H1 (cell line): ENCODE data around the gene NUDT3. TPM values are rescaled to one million over a fixed set of nuclear protein-coding genes. Genes with fewer than 3 reads are reported as not detected.
"Not testable (repeated sequence)": the region's sequence is repeated elsewhere in the genome, so short reads cannot be mapped to it uniquely, and the experiment has no call there.

Experiments used
- CTCF ChIA-PET: fragments of 300-600 bp; sonication (Branson Sonifier 250); formaldehyde crosslinking; loops from one replicate; lab custom pipeline; 2021; ENCODE audit not compliant: partially characterized antibody; lab: Charles Lee
- POLR2A ChIA-PET: fragments of 300-600 bp; sonication (Branson Sonifier 250); formaldehyde crosslinking; loops from one replicate; lab custom pipeline; 2021; ENCODE audit warnings: inconsistent platforms; ENCODE audit not compliant: partially characterized antibody; lab: Charles Lee
- DNase-seq, 2 experiments: peaks; one replicate each; pipeline versions ENCODE4 v3.0.0 to v3.0.0-alpha.2; 2010 to 2022; ENCODE audit warnings: low spot score in 2 of 2, low read depth in 1 of 2, mixed read lengths in 1 of 2
- FAIRE-seq: peaks from 2 replicates; lab custom pipeline; 2011; peaks lifted over from hg19 to GRCh38; lab: Jason Lieb, UNC
- H2AFZ ChIP-seq: 2 replicates; pipeline ENCODE4 v1.8.1; 2012; ENCODE audit warnings: low read length, inconsistent platforms
- H2AK5ac ChIP-seq: 2 replicates; pipeline ENCODE4 v1.6.1; 2013; ENCODE audit warnings: low read depth, low read length
- H2BK120ac ChIP-seq: replicated peaks from 2 replicates; pipeline ENCODE3; 2013; ENCODE audit warnings: low read depth, low read length, inconsistent platforms
- H2BK12ac ChIP-seq: 2 replicates; pipeline ENCODE4 v1.6.1; 2013; ENCODE audit warnings: low read depth, low read length
- H2BK15ac ChIP-seq: 2 replicates; pipeline ENCODE4 v1.6.1; 2013; ENCODE audit warnings: low read length
- H2BK20ac ChIP-seq: 2 replicates; pipeline ENCODE4 v1.6.1; 2013; ENCODE audit warnings: low read length
- H2BK5ac ChIP-seq: 2 replicates; pipeline ENCODE4 v1.6.1; 2013; ENCODE audit warnings: low read depth, low read length
- H3K14ac ChIP-seq: 2 replicates; pipeline ENCODE4 v1.6.1; 2013; ENCODE audit warnings: inconsistent platforms; ENCODE audit not compliant: insufficient read length
- H3K18ac ChIP-seq: 2 replicates; pipeline ENCODE4 v1.6.1; 2013; ENCODE audit warnings: low read length; ENCODE audit errors: extremely low read depth
- H3K23ac ChIP-seq: 2 replicates; pipeline ENCODE4 v1.6.1; 2013; ENCODE audit warnings: inconsistent platforms; ENCODE audit not compliant: insufficient read length
- H3K23me2 ChIP-seq: 2 replicates; pipeline ENCODE4 v1.6.1; 2013; ENCODE audit warnings: low read depth, low read length
- H3K27ac ChIP-seq: 2 replicates; pipeline ENCODE4 v1.6.1; 2011; ENCODE audit warnings: low read depth, low read length, inconsistent platforms
- H3K27me3 ChIP-seq, 4 experiments: replicated peaks in 1 of 4; 1 replicate in 1 of 4; 2 replicates in 3 of 4; pipeline versions ENCODE4 v1.6.1 to v1.8.1; 2011 to 2013; ENCODE audit warnings: low read length in 3 of 4, mild to moderate bottlenecking in 3 of 4, inconsistent platforms in 2 of 4, mixed read lengths in 2 of 4, moderate library complexity in 1 of 4; ENCODE audit not compliant: control insufficient read depth in 3 of 4, insufficient read depth in 3 of 4; ENCODE audit errors: extremely low read depth in 1 of 4
- H3K36me3 ChIP-seq, 4 experiments: 2 replicates each; pipeline versions ENCODE4 v1.6.1 to v1.8.1; 2011 to 2013; ENCODE audit warnings: mild to moderate bottlenecking in 4 of 4, low read length in 3 of 4, moderate library complexity in 2 of 4, control low read depth in 1 of 4, inconsistent platforms in 1 of 4; ENCODE audit not compliant: insufficient read depth in 4 of 4, control insufficient read depth in 2 of 4
- H3K4ac ChIP-seq: replicated peaks from 2 replicates; pipeline ENCODE3; 2013; ENCODE audit warnings: low read length, low read depth, mixed read lengths, inconsistent platforms; ENCODE audit not compliant: insufficient read length
- H3K4me1 ChIP-seq, 4 experiments: replicated peaks in 1 of 4; 1 replicate in 1 of 4; 2 replicates in 3 of 4; pipeline versions ENCODE4 v1.6.1 to v1.8.1; 2011 to 2013; ENCODE audit warnings: low read length in 3 of 4, inconsistent platforms in 2 of 4, mixed read lengths in 1 of 4; ENCODE audit not compliant: insufficient read depth in 4 of 4, control insufficient read depth in 3 of 4
- H3K4me2 ChIP-seq, 2 experiments: 2 replicates each; pipeline versions ENCODE4 v1.6.1 to v1.8.1; 2011 to 2013; ENCODE audit warnings: low read depth in 2 of 2, low read length in 2 of 2, control low read depth in 1 of 2, inconsistent platforms in 1 of 2, mild to moderate bottlenecking in 1 of 2; ENCODE audit not compliant: insufficient read depth in 1 of 2
- H3K4me3 ChIP-seq, 4 experiments: fragments of 200-600, 300-600 bp in 1 of 4; sonication (generic), shearing (Covaris generic), sonication (Bioruptor Twin) in 1 of 4; 2 replicates each; pipeline versions ENCODE4 v1.5.1 to v1.8.1; 2011 to 2016; ENCODE audit warnings: low read length in 4 of 4, low read depth in 3 of 4, control low read depth in 2 of 4, inconsistent platforms in 2 of 4, mild to moderate bottlenecking in 2 of 4, mixed read lengths in 1 of 4, moderate library complexity in 1 of 4; ENCODE audit not compliant: insufficient read depth in 2 of 4; ENCODE audit errors: extremely low read depth in 1 of 4
- H3K56ac ChIP-seq: replicated peaks from 2 replicates; pipeline ENCODE3; 2013; ENCODE audit warnings: low read depth, mild to moderate bottlenecking, mixed read lengths, low read length, inconsistent platforms; ENCODE audit not compliant: insufficient read length
- H3K79me1 ChIP-seq: 2 replicates; pipeline ENCODE4 v1.6.1; 2013; ENCODE audit warnings: low read depth, low read length, control low read depth
- H3K79me2 ChIP-seq, 2 experiments: 2 replicates each; pipeline versions ENCODE4 v1.6.1 to v1.8.1; 2012 to 2013; ENCODE audit warnings: low read length in 2 of 2, mild to moderate bottlenecking in 2 of 2, inconsistent platforms in 1 of 2; ENCODE audit not compliant: insufficient read depth in 2 of 2, control insufficient read depth in 1 of 2
- H3K9ac ChIP-seq, 4 experiments: replicated peaks in 1 of 4; 1 replicate in 1 of 4; 2 replicates in 3 of 4; pipeline versions ENCODE4 v1.6.1 to v1.8.1; 2011 to 2013; ENCODE audit warnings: low read depth in 3 of 4, low read length in 3 of 4, control low read depth in 2 of 4, mild to moderate bottlenecking in 2 of 4, moderate library complexity in 2 of 4, inconsistent platforms in 1 of 4; ENCODE audit errors: extremely low read depth in 1 of 4
- H3K9me3 ChIP-seq, 2 experiments: 2 replicates each; pipeline versions ENCODE4 v1.6.1 to v1.8.1; 2012 to 2013; ENCODE audit warnings: mild to moderate bottlenecking in 2 of 2, moderate library complexity in 2 of 2, control low read depth in 1 of 2, inconsistent platforms in 1 of 2, low read depth in 1 of 2, low read length in 1 of 2, mixed read lengths in 1 of 2; ENCODE audit not compliant: insufficient read depth in 2 of 2
- H4K20me1 ChIP-seq, 2 experiments: replicated peaks in 1 of 2; 2 replicates each; pipeline versions ENCODE3 to v1.8.1; 2011 to 2013; ENCODE audit warnings: inconsistent platforms in 2 of 2, low read length in 2 of 2, mild to moderate bottlenecking in 1 of 2; ENCODE audit not compliant: insufficient read depth in 2 of 2, control insufficient read depth in 1 of 2
- H4K5ac ChIP-seq: 2 replicates; pipeline ENCODE4 v1.6.1; 2013; ENCODE audit warnings: low read length, low read depth, mixed read lengths, inconsistent platforms; ENCODE audit not compliant: insufficient read length
- H4K8ac ChIP-seq: 2 replicates; pipeline ENCODE4 v1.8.0; 2013; ENCODE audit warnings: mild to moderate bottlenecking, moderate library complexity, low read length, inconsistent platforms; ENCODE audit not compliant: insufficient read depth; ENCODE audit errors: extremely low read depth
- H4K91ac ChIP-seq: replicated peaks from 2 replicates; pipeline ENCODE3; 2013; ENCODE audit warnings: low read length, mixed read lengths, inconsistent platforms; ENCODE audit not compliant: insufficient read length
- CBX5 ChIP-seq: fragments of 300-800, 300-1000 bp; sonication (generic); IDR thresholded peaks from 2 replicates; pipeline ENCODE4 v1.7.1; 2016; ENCODE audit warnings: antibody characterized with exemption, low read length, low read depth
- EGR1 ChIP-seq: IDR thresholded peaks from 2 replicates; pipeline ENCODE4 v1.6.1; 2011; ENCODE audit warnings: low read depth, low read length, borderline replicate concordance
- SP4 ChIP-seq: IDR thresholded peaks from 2 replicates; pipeline ENCODE4 v1.6.1; 2012; ENCODE audit warnings: low read length, inconsistent platforms
- WGBS, 2 experiments: shearing (Covaris generic) in 1 of 2; methylation state at CpG; one replicate each; pipeline versions ENCODE4 v1.1.6 to v1.1.7; 2013 to 2015; ENCODE audit warnings: low lambda C conversion rate in 2 of 2, mixed read lengths in 2 of 2, inconsistent platforms in 1 of 2, low coverage in 1 of 2, missing lambda C conversion rate in 1 of 2; ENCODE audit not compliant: insufficient replicate concordance in 2 of 2, insufficient coverage in 1 of 2, insufficient read length in 1 of 2; ENCODE audit errors: extremely low coverage in 1 of 2, missing lambda C conversion rate in 1 of 2; 5-methylcytosine and 5-hydroxymethylcytosine counted together
- polyA plus RNA-seq, 7 experiments: library from polyadenylated mRNA; depleted of rRNA in 3 of 7; stranded (reverse) in 5 of 7; unstranded in 2 of 7; fragments of >200 nt in 5 of 7; fragments of 200-250 nt in 2 of 7; gene quantifications; 1 replicate in 5 of 7; 2 replicates in 1 of 7; 4 replicates in 1 of 7; pipeline versions ENCODE4 v1.2.1 to v1.2.3, GENCODE V29; 2011 to 2013; ENCODE audit warnings: missing spikeins in 2 of 7, mixed read lengths in 2 of 7
- total RNA-seq: library from RNA; stranded (reverse); fragmentation: NEBNext Ultra II Directional; extraction: Animal tissue kit (Norgen Biotek cat#: 25700); gene quantifications from 2 replicates; pipeline ENCODE4 v1.2.1, GENCODE V29; 2021
- TF ChIP-seq, protein P1 (sequence below), 3 experiments: IDR thresholded peaks; 1 replicate in 2 of 3; 2 replicates in 1 of 3; pipeline versions ENCODE4 v1.5.1 to v1.6.1; 2011; ENCODE audit warnings: low read length in 3 of 3, mild to moderate bottlenecking in 3 of 3, inconsistent platforms in 2 of 3, low read depth in 1 of 3, moderate library complexity in 1 of 3; ENCODE audit not compliant: insufficient read depth in 1 of 3; ENCODE audit errors: control extremely low read depth in 1 of 3

Gene NUDT3
- total and polyA plus RNA-seq, 2 of the 8 experiments (the other 6 are each of a cell fraction or from before 2014, with no cell fraction given) = 14.1 to 36.9 TPM

DNA sequence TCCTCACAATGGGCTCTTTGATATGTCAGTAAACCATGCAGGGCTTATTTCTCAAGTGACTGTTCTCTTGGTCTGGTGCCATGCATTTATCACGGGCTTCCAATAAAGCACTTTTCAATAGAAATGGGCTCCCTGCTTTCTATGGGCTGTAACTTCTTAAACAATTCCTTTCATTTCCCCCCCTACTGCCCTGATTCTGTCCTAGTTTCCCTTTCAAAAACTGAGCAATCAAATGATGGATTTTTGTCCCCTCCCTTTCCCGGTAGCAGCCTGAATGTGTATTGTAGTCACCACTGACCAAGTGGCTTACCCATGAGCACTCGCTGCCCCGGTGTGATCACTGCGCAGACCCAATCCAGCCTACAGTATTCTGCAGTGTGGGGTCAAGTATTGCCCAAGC is 19.5 kb upstream of the NUDT3 start (continued):
- TF ChIP-seq, protein P1, sequence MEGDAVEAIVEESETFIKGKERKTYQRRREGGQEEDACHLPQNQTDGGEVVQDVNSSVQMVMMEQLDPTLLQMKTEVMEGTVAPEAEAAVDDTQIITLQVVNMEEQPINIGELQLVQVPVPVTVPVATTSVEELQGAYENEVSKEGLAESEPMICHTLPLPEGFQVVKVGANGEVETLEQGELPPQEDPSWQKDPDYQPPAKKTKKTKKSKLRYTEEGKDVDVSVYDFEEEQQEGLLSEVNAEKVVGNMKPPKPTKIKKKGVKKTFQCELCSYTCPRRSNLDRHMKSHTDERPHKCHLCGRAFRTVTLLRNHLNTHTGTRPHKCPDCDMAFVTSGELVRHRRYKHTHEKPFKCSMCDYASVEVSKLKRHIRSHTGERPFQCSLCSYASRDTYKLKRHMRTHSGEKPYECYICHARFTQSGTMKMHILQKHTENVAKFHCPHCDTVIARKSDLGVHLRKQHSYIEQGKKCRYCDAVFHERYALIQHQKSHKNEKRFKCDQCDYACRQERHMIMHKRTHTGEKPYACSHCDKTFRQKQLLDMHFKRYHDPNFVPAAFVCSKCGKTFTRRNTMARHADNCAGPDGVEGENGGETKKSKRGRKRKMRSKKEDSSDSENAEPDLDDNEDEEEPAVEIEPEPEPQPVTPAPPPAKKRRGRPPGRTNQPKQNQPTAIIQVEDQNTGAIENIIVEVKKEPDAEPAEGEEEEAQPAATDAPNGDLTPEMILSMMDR (IDR thresholded peaks at IDR 0.05; ENCODE audit: control extremely low read depth in 1 of 3, insufficient read depth in 1 of 3, low read depth in 1 of 3, low read length in 3 of 3) = no peak
- no peak for TF ChIP-seq SP4
- no peak for TF ChIP-seq EGR1
- TF ChIP-seq CBX5 = no peak

DNA sequence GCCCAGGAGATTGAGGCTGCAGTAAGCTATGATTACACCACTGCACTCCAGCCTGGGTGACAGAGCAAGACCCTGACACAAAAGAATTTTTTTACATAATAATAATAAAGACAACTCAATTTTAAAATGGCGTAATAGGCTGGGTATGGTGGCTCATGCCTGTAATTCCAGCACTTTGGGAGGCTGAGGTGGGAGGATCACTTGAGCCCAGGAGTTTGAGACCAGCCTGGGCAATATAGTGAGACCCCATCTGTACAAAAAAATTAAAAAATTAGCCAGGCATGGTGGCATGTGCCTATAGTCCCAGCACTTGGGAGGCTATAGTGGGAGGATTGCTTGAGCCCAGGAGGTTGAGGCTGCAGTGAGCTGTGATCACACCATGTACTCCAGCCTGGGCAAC is 15.4 kb upstream of the NUDT3 start:
- H3K79me2 ChIP-seq, H2AK5ac ChIP-seq, H2AFZ ChIP-seq, H3K23ac ChIP-seq, H3K4me1 ChIP-seq, H3K9me3 ChIP-seq, H3K4me3 ChIP-seq, H3K27ac ChIP-seq, H3K4ac ChIP-seq, DNase-seq, H2BK5ac ChIP-seq, CTCF ChIA-PET, H3K4me2 ChIP-seq, H3K27me3 ChIP-seq, H3K79me1 ChIP-seq, H3K23me2 ChIP-seq, H4K8ac ChIP-seq, H2BK120ac ChIP-seq, H4K5ac ChIP-seq, H3K36me3 ChIP-seq, FAIRE-seq, H2BK12ac ChIP-seq, H4K91ac ChIP-seq, H3K56ac ChIP-seq, H2BK15ac ChIP-seq, H4K20me1 ChIP-seq, H3K14ac ChIP-seq, H3K18ac ChIP-seq, H3K9ac ChIP-seq, H2BK20ac ChIP-seq: not testable (repeated sequence)
- WGBS, 2 experiments = 93% methylated on average over 1 of the region's 1 CpG; no CpG with 5 or more reads in 1 of the 2 experiments
- POLR2A ChIA-PET = interaction anchor here (7.7 kb wide), 1 partner anchor 9 kb away, joined by 72 read pairs; no protein-coding TSS in a partner anchor
